IPS-20b (cell line): ENCODE measurements around the gene SMAGP.
A peak's percentile ranks its signal among the peaks of the same experiment; 100 is the strongest.

Experiments used
- H3K27ac ChIP-seq: one replicate; pipeline ENCODE4 v1.5.1; 2013; ENCODE audit warnings: low read length
- H3K27me3 ChIP-seq: 2 replicates; pipeline ENCODE4 v1.6.1; 2013; ENCODE audit warnings: mild to moderate bottlenecking, low read length, inconsistent platforms; ENCODE audit not compliant: insufficient read depth
- H3K36me3 ChIP-seq: 2 replicates; pipeline ENCODE4 v1.6.1; 2013; ENCODE audit warnings: low read depth, mild to moderate bottlenecking, inconsistent platforms, low read length, moderate library complexity; ENCODE audit not compliant: insufficient read depth
- H3K4me1 ChIP-seq: 2 replicates; pipeline ENCODE4 v1.6.1; 2013; ENCODE audit warnings: mild to moderate bottlenecking, control low read depth, inconsistent platforms, low read length, moderate library complexity; ENCODE audit not compliant: insufficient read depth
- H3K4me3 ChIP-seq: 2 replicates; pipeline ENCODE4 v1.5.1; 2013; ENCODE audit warnings: mild to moderate bottlenecking, low read length, inconsistent platforms
- H3K9ac ChIP-seq: 2 replicates; pipeline ENCODE4 v1.6.1; 2013; ENCODE audit warnings: low read depth, mild to moderate bottlenecking, inconsistent platforms, low read length, moderate library complexity
- H3K9me3 ChIP-seq: 2 replicates; pipeline ENCODE4 v1.6.1; 2013; ENCODE audit warnings: mild to moderate bottlenecking, low read depth, low read length, inconsistent platforms; ENCODE audit not compliant: insufficient read depth

Gene SMAGP

GRCh38 chr12:51218607-51219161 lies 51.5 kb downstream of the SMAGP start:
- no peaks in the 10 kb centered on the region for H3K9me3 ChIP-seq
- H3K36me3 ChIP-seq: no peaks in the 10 kb centered on the region
- peak overlapping the region; percentile 75 for H3K4me3 ChIP-seq
- H3K27me3 ChIP-seq: no peaks in the 10 kb centered on the region
- no peak overlapping the region for H3K27ac ChIP-seq
- H3K4me1 ChIP-seq: peaks cover 16% of the 10 kb centered on the region; the same call in 1 of the 2 replicates
- peak overlapping the region; percentile 88; the same call in 1 of the 2 replicates for H3K9ac ChIP-seq

GRCh38 chr12:51217968-51218606 lies 52.1 kb downstream of the SMAGP start, which contains the start of gene POU6F1:
POU6F1 (minus strand) TSS chr12:51218062; CDS start chr12:51206836, 11,226 bp downstream.
- no peaks in the 10 kb centered on the region for H3K9me3 ChIP-seq
- H3K4me1 ChIP-seq: peaks cover 16% of the 10 kb centered on the region; the same call in 1 of the 2 replicates
- H3K36me3 ChIP-seq: no peaks in the 10 kb centered on the region
- H3K27ac ChIP-seq: no peak within 1 kb of the TSS
- H3K27me3 ChIP-seq: no peaks in the 10 kb centered on the region
- H3K9ac ChIP-seq: peak within 1 kb of the TSS; percentile 88
- H3K4me3 ChIP-seq: peak within 1 kb of the TSS; percentile 75

- peak overlapping the region; percentile 75 for H3K4me3 ChIP-seq
- H3K4me1 ChIP-seq: peaks cover 16% of the 10 kb centered on the region; the same call in 1 of the 2 replicates
- peak overlapping the region; percentile 88 for H3K9ac ChIP-seq
- H3K36me3 ChIP-seq: no peaks in the 10 kb centered on the region
- H3K9me3 ChIP-seq: no peaks in the 10 kb centered on the region
- H3K27me3 ChIP-seq: no peaks in the 10 kb centered on the region
- no peak overlapping the region for H3K27ac ChIP-seq
Measured at GRCh38 chr12:51217133-51217967, 52.9 kb downstream of the SMAGP start.

- Histone ChIP-seq H3K27ac (no peak overlapping the region), H3K4me3 (peak overlapping the region; percentile 75), H3K9ac (0 out of 2 replicates have a peak overlapping the region, but pooled peaks have one; percentile 51), H3K4me1 (peaks cover 16% of the 10 kb centered on the region; the same call in 1 of the 2 replicates), H3K9me3 (no peaks in the 10 kb centered on the region), H3K36me3 (no peaks in the 10 kb centered on the region), H3K27me3 (no peaks in the 10 kb centered on the region)
Measured at GRCh38 chr12:51216642-51217041, 53.6 kb downstream of the SMAGP start.

GRCh38 chr12:51214895-51215294 lies 55.3 kb downstream of the SMAGP start:
- Histone ChIP-seq H3K27me3 (no peaks in the 10 kb centered on the region), H3K9me3 (no peaks in the 10 kb centered on the region), H3K9ac (no peak overlapping the region), H3K36me3 (no peaks in the 10 kb centered on the region), H3K27ac (no peak overlapping the region), H3K4me3 (no peak overlapping the region), H3K4me1 (peaks cover 16% of the 10 kb centered on the region; the same call in 1 of the 2 replicates)

GRCh38 chr12:51210690-51211395 lies 59.4 kb downstream of the SMAGP start:
- H3K27me3 ChIP-seq: no peaks in the 10 kb centered on the region
- H3K36me3 ChIP-seq: no peaks in the 10 kb centered on the region
- no peaks in the 10 kb centered on the region for H3K4me1 ChIP-seq
- H3K27ac ChIP-seq: no peak overlapping the region
- no peak overlapping the region for H3K9ac ChIP-seq
- no peaks in the 10 kb centered on the region; the same call in 1 of the 2 replicates for H3K9me3 ChIP-seq
- H3K4me3 ChIP-seq: no peak overlapping the region

GRCh38 chr12:51209259-51209658 lies 61.0 kb downstream of the SMAGP start:
- H3K9ac ChIP-seq: no peak overlapping the region
- no peaks in the 10 kb centered on the region for H3K4me1 ChIP-seq
- no peaks in the 10 kb centered on the region for H3K27me3 ChIP-seq

GRCh38 chr12:51208016-51208660 lies 62.1 kb downstream of the SMAGP start:
- no peak overlapping the region for H3K4me3 ChIP-seq
- no peaks in the 10 kb centered on the region for H3K36me3 ChIP-seq
- H3K4me1 ChIP-seq: no peaks in the 10 kb centered on the region
- no peak overlapping the region; the same call in 1 of the 2 replicates for H3K9ac ChIP-seq
- no peak overlapping the region for H3K27ac ChIP-seq
- H3K27me3 ChIP-seq: no peaks in the 10 kb centered on the region
- no peaks in the 10 kb centered on the region; the same call in 1 of the 2 replicates for H3K9me3 ChIP-seq

More at GRCh38 chr12:51209259-51209658, 61.0 kb downstream of the SMAGP start:
- Histone ChIP-seq H3K27ac (no peak overlapping the region), H3K4me3 (no peak overlapping the region), H3K9me3 (no peaks in the 10 kb centered on the region; the same call in 1 of the 2 replicates), H3K36me3 (no peaks in the 10 kb centered on the region)

GRCh38 chr12:51205350-51205749 lies 64.9 kb downstream of the SMAGP start:
- no peak overlapping the region for H3K4me3 ChIP-seq
- H3K36me3 ChIP-seq: no peaks in the 10 kb centered on the region
- no peak overlapping the region for H3K27ac ChIP-seq

GRCh38 chr12:51202718-51203117 lies 67.5 kb downstream of the SMAGP start:
- no peaks in the 10 kb centered on the region for H3K36me3 ChIP-seq
- H3K4me3 ChIP-seq: no peak overlapping the region
- H3K27me3 ChIP-seq: no peaks in the 10 kb centered on the region
- H3K9ac ChIP-seq: no peak overlapping the region
- H3K9me3 ChIP-seq: no peaks in the 10 kb centered on the region
- no peaks in the 10 kb centered on the region for H3K4me1 ChIP-seq
- no peak overlapping the region for H3K27ac ChIP-seq

More at GRCh38 chr12:51205350-51205749, 64.9 kb downstream of the SMAGP start:
- Histone ChIP-seq H3K9ac (no peak overlapping the region), H3K4me1 (no peaks in the 10 kb centered on the region), H3K9me3 (no peaks in the 10 kb centered on the region; the same call in 1 of the 2 replicates), H3K27me3 (no peaks in the 10 kb centered on the region)

- no peaks in the 10 kb centered on the region for H3K27me3 ChIP-seq
- no peak overlapping the region for H3K27ac ChIP-seq
- H3K9ac ChIP-seq: no peak overlapping the region
- no peak overlapping the region for H3K4me3 ChIP-seq
- no peaks in the 10 kb centered on the region for H3K36me3 ChIP-seq
- no peaks in the 10 kb centered on the region for H3K4me1 ChIP-seq
- H3K9me3 ChIP-seq: no peaks in the 10 kb centered on the region
Measured at GRCh38 chr12:51200806-51201205, 69.4 kb downstream of the SMAGP start.
